Left hindlimb (tissue), 1 donor: ENCODE data around the gene TCEANC2.

Source experiments
- DNase-seq: peaks from one replicate; pipeline ENCODE4 v3.0.0-alpha.2; 2018

Gene TCEANC2

GRCh38 chr1:54117815-54118563, 64.6 kb downstream of the TCEANC2 start:
- DNase-seq: no peak

GRCh38 chr1:54118704-54119103, 65.3 kb downstream of the TCEANC2 start:
- DNase-seq: no peak

- DNase-seq: no peak
These were observed 66.8 kb downstream of the TCEANC2 start for GRCh38 chr1:54120018-54120697.

- no peak for DNase-seq
These were observed 67.5 kb downstream of the TCEANC2 start for GRCh38 chr1:54120698-54121481.

GRCh38 chr1:54121482-54122134, 68.2 kb downstream of the TCEANC2 start:
- DNase-seq: peak; percentile 86

GRCh38 chr1:54122135-54122751, 68.8 kb downstream of the TCEANC2 start:
- DNase-seq: no peak

- no peak for DNase-seq
These were observed 69.6 kb downstream of the TCEANC2 start for GRCh38 chr1:54122992-54123391.

- no peak for DNase-seq
These were observed 71.1 kb downstream of the TCEANC2 start for GRCh38 chr1:54124472-54124871.

- DNase-seq: no peak
These were observed 71.5 kb downstream of the TCEANC2 start for GRCh38 chr1:54124906-54125305.

- no peak for DNase-seq
These were observed 72.1 kb downstream of the TCEANC2 start for GRCh38 chr1:54125386-54126070.

- no peak for DNase-seq
These were observed 72.9 kb downstream of the TCEANC2 start for GRCh38 chr1:54126271-54126815.

- DNase-seq: no peak
These were observed 74.3 kb downstream of the TCEANC2 start for GRCh38 chr1:54127594-54128300.

GRCh38 chr1:54129858-54130257, 76.5 kb downstream of the TCEANC2 start:
- no peak for DNase-seq

GRCh38 chr1:54131419-54131818, 78.0 kb downstream of the TCEANC2 start:
- no peak for DNase-seq

- DNase-seq: no peak
These were observed 79.1 kb downstream of the TCEANC2 start for GRCh38 chr1:54132495-54132894.

- no peak for DNase-seq
These were observed 80.9 kb downstream of the TCEANC2 start for GRCh38 chr1:54134295-54134694.

GRCh38 chr1:54135436-54136120, 82.2 kb downstream of the TCEANC2 start:
- DNase-seq: no peak

- DNase-seq: no peak
These were observed 83.0 kb downstream of the TCEANC2 start for GRCh38 chr1:54136269-54136896.

GRCh38 chr1:54136963-54137533, 83.6 kb downstream of the TCEANC2 start:
- DNase-seq: no peak
